SU-DHL-6 (cell line): ENCODE data around the gene CDK5RAP3.

Experiments used
- CTCF ChIP-seq: fragments of 200-600 bp; sonication (generic); IDR thresholded peaks from one replicate; pipeline ENCODE4 v1.5.1; 2017; ENCODE audit warnings: antibody characterized with exemption, mild to moderate bottlenecking, low read length, moderate library complexity; ENCODE audit not compliant: insufficient read depth, poor library complexity, severe bottlenecking
- EZH2phosphoT487 ChIP-seq: fragments of 200-600 bp; sonication (generic), shearing (Covaris generic); conservative IDR thresholded peaks from 2 replicates; pipeline ENCODE4 v1.6.1; 2018; ENCODE audit warnings: mild to moderate bottlenecking, antibody characterized with exemption, low read length, moderate library complexity, mixed read lengths

GRCh38 chr17:47942096-47942510 is 28.8 kb upstream of the CDK5RAP3 start:
- TF ChIP-seq CTCF (no peak), EZH2phosphoT487 (no peak)
